Stimulated activated CD4-positive, alpha-beta T cell treated with anti-CD3 and anti-CD28 coated beads, Interleukin-2, amount 100 ng/mL, for 48 hours (primary cell): ENCODE data around the gene MAFF.
A peak's percentile ranks its signal among the peaks of the same experiment; 100 is the strongest.
"Not testable (repeated sequence)": the region's sequence is repeated elsewhere in the genome, so short reads cannot be mapped to it uniquely, and the experiment has no call there.

Source experiments
- DNase-seq, 2 donors: peaks; one replicate each; pipeline ENCODE4 v3.0.0-alpha.2; 2020

MAFF gene

GRCh38 chr22:38201711-38202436 lies at the start of gene MAFF:
TSS of gene MAFF (plus strand) at chr22:38201994. CDS start at chr22:38213854, 11,860 bp downstream.
- DNase-seq, result peak; percentile 86 to 91

DNA sequence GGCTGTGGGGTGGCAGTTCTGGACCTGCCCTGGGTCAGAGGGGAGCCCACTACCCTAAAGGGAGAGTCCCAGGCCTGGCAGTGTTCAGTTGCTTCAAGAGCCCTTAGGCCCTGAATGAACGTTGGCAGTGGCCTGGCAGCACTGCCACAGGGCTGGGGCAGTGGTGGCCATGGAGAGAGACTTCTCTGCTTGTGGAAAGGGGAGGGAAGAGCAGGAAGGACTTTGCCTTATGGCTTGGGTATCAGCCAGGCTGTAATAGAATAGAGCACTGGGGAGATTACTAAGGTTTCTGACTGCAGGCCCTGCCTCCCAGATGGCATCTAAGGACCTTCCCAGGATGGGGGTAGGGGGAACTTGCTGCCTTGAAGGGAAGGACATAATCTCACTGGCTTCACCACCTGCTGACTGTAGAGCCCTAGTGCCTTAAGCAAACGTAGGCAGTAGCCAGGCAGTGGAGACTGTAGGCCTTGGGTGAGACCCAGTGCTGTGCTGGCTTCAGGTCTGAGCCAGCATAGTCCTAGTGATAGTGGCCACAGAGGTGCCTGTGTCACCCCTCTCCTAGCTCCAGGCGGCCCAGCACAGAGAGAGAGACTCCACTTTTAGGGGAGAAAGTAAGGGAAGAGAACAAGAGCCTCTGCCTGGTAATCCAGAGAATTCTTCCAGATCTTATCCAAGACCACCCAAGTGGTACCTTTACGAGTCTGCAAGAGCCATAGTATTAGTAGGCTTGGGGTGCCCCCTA lies 47.8 kb upstream of the MAFF start:
- DNase-seq, result no peak

- DNase-seq, result not testable (repeated sequence)
These were observed 47.3 kb upstream of the MAFF start for GRCh38 chr22:38154563-38154915.

DNA sequence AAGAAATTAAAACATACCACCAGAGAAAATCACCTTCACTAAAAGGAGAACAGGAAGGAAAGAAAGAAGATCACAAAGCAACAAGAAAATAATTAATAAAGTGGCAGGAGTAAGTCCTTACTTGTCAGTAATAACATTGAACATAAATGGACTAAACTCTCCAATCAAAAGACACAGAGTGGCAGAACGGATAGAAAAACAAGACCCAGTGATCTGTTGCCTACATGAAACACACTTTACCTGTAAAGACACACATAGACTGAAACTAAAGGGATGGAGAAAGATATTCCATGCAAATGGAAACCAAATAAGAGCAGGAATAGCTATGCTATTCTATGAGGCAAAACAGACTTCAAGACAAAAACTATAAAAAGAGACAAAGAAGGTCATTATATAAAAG lies 46.1 kb upstream of the MAFF start:
- DNase-seq, result no peak

DNA sequence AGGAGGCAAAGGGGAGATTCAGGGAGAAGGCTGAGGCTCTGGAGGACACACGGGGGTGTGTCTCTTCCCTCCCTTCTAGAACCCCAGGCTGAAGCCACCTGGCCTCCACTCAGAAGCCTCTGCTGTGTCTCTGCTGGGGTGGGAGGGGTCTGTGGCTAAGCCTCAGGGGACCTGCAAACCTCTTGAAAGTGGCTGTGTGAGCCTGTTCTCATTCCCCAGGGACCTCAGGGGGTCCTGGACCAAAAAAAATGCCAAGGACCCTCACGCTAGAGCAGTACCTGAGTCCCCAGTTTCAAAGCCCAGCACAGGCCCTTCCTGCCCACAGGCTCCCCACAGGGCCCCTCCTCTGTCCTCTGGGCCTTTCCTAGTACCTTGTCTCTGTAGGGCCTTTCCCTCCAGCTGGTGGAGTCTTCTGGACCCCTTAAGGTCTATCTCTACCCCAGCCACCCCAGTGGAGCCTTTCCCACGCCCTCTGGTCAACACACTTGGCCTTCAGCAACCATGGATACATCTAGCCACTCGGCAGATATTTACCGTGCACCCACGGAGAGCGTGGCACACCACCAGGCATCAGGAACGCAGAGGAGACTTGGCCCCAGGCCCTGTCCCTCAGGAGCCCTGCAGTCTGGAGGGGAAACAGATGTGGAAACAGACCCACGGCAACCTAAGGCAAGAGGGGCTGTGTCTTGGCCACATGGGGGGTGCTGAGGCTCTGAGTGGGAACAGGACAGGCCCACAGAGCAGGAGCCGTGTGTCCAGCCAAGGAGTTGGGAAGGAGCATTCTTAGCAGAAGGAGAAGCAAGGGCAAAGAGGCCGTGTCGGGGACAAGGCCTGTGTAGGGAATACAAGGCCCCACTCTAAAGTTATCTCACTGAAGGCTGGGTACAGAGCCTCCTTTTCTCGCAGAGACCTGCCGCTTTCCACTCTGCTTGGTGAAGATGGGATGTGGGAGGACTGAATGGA lies 38.6 kb upstream of the MAFF start:
- no peak for DNase-seq

DNA sequence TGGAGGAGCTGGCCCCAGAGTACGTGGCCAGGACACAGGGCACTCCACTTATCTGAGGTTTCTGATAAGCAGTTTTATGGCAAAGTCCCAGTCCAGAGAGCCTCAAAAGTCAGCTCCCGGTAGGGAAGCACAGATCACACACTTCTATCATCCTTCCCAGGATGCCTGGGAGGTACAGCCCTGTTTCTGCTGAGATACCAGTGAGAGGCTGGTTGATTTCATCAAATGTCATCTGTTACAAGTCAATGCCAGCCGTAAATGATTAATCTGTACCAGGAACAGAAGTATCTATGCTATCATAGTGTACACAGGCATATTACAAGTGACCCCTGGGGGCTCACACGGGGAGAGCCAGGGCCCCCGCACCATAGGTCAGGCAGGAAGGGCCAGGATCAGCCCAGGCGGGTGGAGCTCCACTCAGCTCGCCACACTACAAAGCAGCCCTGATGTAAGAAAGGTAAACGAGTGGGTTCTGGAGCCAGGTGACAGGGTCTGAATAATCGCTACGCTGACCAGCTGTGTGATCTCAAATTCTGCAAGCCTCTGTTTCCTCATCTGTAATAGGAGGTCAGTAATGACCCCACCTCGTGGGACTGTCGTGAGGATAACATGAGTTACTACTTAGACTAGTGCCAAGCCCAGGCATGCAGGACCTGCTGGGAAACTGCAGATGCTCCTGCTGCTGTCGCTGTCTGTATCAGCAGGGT lies 37.8 kb upstream of the MAFF start:
- DNase-seq, result no peak

DNA sequence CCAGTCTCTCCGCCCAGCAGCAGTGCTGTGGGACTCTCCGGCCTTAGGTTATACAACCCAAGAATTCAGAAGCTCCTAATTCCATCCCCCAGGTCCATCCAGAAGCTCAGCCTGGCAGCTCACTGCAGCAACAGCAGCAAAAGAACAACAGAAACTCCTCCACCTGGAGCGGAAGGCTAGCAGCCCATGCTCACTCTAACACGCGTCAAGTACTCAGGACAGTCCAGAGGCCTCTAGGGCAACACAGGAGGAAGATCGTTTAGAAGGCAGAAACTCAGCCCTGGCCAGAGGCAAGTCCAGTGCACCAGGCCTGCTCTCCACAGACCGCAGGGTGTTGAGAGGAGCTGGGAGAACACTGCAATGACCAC lies 37.3 kb upstream of the MAFF start:
- DNase-seq, result no peak

GRCh38 chr22:38165922-38166593 lies 35.7 kb upstream of the MAFF start:
- no peak for DNase-seq

DNA sequence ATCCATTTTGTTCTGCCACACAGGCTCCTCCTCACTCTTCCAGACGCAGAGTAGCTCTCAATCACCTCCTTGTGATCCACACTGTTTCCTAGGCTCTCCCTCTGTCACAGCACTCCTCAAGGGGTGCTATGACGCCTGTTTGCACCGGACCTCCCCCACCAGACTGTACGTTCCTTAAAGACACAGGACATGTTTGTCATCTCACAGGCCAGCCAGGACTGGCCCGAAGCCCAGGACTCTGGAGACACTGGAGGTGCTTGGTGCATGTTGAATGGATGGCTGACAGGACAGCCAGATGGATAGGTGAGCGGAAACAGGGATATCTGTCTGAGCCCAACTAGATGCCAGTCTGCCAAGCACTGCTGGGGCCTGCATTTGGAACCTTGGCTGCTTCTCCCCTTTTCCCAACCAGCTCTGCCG lies 33.8 kb upstream of the MAFF start:
- DNase-seq, result no peak

- DNase-seq, result no peak
These were observed 32.7 kb upstream of the MAFF start for GRCh38 chr22:38169116-38169515.

DNA sequence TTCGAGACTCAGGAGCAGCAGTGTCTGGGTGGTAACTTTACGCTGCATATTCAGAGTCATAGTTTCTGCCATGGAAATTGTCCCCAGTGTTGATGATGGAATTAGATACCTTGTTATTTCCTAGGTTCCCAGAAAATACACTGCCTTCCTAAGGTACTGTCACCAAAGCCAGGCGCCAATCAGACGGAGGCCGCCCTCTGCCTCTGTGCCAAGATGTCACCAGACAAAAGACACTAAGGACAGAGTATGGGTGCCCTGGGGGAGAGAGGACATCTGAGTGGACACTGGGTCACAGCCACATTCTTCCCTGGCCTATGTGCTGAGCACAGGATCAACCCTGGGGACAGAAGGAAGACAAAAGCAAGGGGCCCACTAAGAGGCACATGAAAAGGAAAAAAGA lies 31.3 kb upstream of the MAFF start:
- DNase-seq, result no peak

- no peak for DNase-seq
These were observed 29.6 kb upstream of the MAFF start for GRCh38 chr22:38171927-38172831.

DNA sequence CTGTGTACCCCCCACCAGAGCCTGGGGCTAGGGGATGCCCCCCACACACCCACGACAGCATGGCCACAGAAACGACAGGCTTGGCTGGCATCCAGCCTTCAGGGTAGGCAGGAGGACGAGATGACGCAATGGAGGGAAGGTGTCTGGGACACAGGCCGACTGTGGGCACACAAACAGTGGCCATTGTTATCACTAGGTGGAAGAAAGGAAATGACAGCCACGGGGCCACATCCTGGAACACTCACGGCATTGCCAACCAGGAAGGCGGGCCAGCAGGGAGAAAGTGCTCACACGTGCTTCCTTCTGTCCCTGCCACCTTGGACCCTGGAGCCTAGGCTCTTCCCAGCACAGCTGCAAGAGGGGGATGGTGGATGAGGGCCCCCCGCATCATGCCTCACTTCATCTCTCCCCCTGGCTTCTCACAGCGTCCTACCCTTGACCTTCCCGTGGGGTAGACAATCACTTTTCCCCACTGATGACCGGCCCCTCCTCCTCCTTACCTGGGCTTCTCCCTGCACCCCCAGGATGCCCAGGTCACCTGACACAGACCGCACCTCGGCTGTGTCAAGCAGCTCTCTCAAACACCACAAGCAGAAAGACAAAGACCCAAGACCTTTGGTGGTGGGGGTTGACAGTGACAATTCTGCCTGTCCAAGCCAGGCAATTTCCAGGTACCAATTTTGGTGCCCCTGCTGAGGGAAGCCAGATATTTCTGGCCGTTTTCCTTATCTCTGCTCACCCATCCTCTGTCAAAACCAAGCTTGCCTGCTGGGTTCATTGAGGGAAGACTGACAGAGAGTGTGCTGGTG lies 28.8 kb upstream of the MAFF start:
- no peak for DNase-seq

GRCh38 chr22:38173641-38173906 lies 28.2 kb upstream of the MAFF start:
- DNase-seq, result no peak

DNA sequence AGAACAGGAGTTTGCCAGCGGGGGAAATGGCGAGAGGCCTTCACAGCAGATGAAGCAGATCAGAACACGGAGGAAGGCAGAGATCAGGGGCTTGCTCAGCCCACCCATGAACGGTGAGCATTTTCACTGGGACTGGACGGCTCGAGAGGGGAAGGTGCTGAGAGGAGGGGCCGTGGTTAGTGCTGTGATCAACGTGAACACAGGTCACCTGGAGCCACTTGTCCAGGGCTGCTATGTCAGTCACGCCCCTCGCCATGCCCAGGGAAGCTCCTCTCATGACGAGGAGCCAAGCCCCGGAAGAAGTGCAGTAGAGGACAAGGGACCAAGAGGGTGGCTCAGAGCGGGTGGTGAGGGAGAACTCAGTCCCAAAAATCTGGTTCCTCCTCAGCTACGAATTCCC lies 27.2 kb upstream of the MAFF start:
- no peak for DNase-seq

- no peak for DNase-seq
These were observed 26.3 kb upstream of the MAFF start for GRCh38 chr22:38175206-38176118.

DNA sequence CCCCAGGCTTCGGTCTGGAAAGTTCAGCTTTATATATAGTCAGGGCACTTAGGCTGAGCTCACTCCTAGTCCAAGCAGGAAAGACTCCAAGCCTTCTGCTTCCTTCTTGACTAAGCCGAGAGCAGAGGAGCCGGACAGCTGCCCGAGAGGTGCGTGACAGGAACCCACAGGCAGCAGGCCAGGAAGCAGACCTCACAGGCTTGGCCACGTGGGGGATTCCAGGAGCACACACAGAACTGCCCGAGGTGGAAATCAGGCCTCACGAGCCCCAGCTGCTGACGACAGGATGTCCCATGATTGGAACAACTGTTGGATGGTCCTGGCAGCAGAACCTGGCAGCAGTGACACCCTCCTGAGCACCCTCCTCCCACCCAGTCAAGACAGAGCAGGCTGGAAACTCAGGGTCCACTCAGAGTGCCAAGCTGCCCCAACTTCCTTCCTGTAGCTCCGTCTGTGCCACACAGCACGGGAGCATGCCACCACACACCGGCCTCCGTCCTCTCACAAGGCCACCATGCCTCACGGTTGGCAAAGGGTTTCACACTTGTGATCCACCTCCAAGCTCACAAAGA lies 25.5 kb upstream of the MAFF start:
- peak in 1 of 2 donors; percentile 7 for DNase-seq

DNA sequence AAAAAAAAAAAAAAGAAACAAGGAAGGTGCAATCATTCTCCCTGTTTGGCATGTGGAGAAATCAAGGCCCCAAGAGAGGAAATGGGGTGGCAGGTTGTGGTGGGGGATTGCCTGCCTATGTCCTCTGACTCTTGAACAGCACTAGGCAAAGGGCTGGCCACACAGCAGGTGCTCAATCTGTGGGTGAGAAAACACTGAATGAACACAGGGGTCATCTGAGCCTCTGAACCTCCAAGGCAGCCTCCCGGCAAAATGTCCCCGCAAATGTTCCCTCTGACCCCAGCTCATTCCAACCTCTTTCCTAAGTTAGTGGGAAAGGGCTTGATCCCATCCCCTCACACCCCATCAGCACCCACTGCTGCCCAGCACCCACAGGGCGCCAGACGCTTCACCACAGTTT lies 24.8 kb upstream of the MAFF start:
- no peak for DNase-seq

- not testable (repeated sequence) for DNase-seq
These were observed 24.2 kb upstream of the MAFF start for GRCh38 chr22:38177571-38177925.
